PC-3 (cell line): ENCODE measurements around the gene DOC2B. TPM values are rescaled to one million over a fixed set of nuclear protein-coding genes. Genes with fewer than 3 reads are reported as not detected.
"Not testable (repeated sequence)": the region's sequence is repeated elsewhere in the genome, so short reads cannot be mapped to it uniquely, and the experiment has no call there.

ENCODE experiments used
- ATAC-seq: fragments of 200-7000 bp; cut with Tn5 transposase; 2 replicates; pipeline ENCODE4 v1.9.1; 2020; ENCODE audit warnings: mild to moderate bottlenecking, moderate library complexity
- BruUV-seq: library from RNA; stranded (reverse); fragments of 400-500 nt; replicated peaks from 2 replicates; lab custom pipeline; 2021; lab: Mats Ljungman, UMichigan
- CTCF ChIA-PET: fragments of 300-600 bp; sonication (Branson Sonifier 250); formaldehyde crosslinking; loops from one replicate; lab custom pipeline; 2022; ENCODE audit warnings: antibody characterized with exemption; lab: Charles Lee
- POLR2A ChIA-PET: fragments of 300-600 bp; sonication (Branson Sonifier 250); formaldehyde crosslinking; loops from one replicate; lab custom pipeline; 2022; ENCODE audit warnings: antibody characterized with exemption; ENCODE audit not compliant: unreplicated experiment; lab: Charles Lee
- DNase-seq: peaks from one replicate; pipeline ENCODE4 v3.0.0-alpha.2; 2015
- H2AFZ ChIP-seq: fragments of 300-600 bp; sonication (generic); 2 replicates; pipeline ENCODE4 v1.6.0; 2016; ENCODE audit warnings: antibody characterized with exemption, low read length
- H3F3A ChIP-seq: fragments of 300-600 bp; sonication (generic); one replicate; pipeline ENCODE4 v1.6.0; 2017; ENCODE audit warnings: antibody characterized with exemption, low read length, control low read depth, mild to moderate bottlenecking; ENCODE audit not compliant: unreplicated experiment
- H3K27ac ChIP-seq: fragments of 300-600 bp; sonication (generic); 2 replicates; pipeline ENCODE4 v1.5.1; 2016; ENCODE audit warnings: mild to moderate bottlenecking, low read length
- H3K27me3 ChIP-seq: fragments of 300-600 bp; sonication (generic); 2 replicates; pipeline ENCODE4 v1.6.1; 2016; ENCODE audit warnings: low read length, mixed read lengths
- H3K36me3 ChIP-seq: fragments of 300-600 bp; sonication (generic); 2 replicates; pipeline ENCODE4 v1.6.1; 2016; ENCODE audit warnings: low read depth, mixed run types, low read length, mixed read lengths
- H3K4me1 ChIP-seq: fragments of 300-600 bp; sonication (generic); 2 replicates; pipeline ENCODE4 v1.5.1; 2016; ENCODE audit warnings: low read length; ENCODE audit not compliant: insufficient read depth
- H3K4me2 ChIP-seq: fragments of 300-600 bp; sonication (generic); 2 replicates; pipeline ENCODE4 v1.6.0; 2016; ENCODE audit warnings: low read length
- H3K4me3 ChIP-seq: fragments of 300-600 bp; sonication (generic); 2 replicates; pipeline ENCODE4 v1.5.1; 2016; ENCODE audit warnings: mild to moderate bottlenecking, low read length, mixed read lengths
- H3K79me2 ChIP-seq: fragments of 300-600 bp; sonication (generic); 2 replicates; pipeline ENCODE4 v1.6.1; 2017; ENCODE audit warnings: low read length, mixed read lengths
- H3K9ac ChIP-seq: fragments of 300-600 bp; sonication (generic); 2 replicates; pipeline ENCODE4 v1.6.0; 2016; ENCODE audit warnings: mild to moderate bottlenecking, low read length
- H3K9me2 ChIP-seq: fragments of 300-600 bp; sonication (generic); replicated peaks from 2 replicates; pipeline ENCODE4 v1.6.1; 2016; ENCODE audit warnings: mixed run types, low read length, mixed read lengths
- H3K9me3 ChIP-seq: fragments of 300-600 bp; sonication (generic); 2 replicates; pipeline ENCODE4 v1.6.1; 2016; ENCODE audit warnings: low read length, mixed read lengths
- H4K20me1 ChIP-seq: fragments of 300-600 bp; sonication (generic); 2 replicates; pipeline ENCODE4 v1.6.1; 2016; ENCODE audit warnings: low read length, mixed read lengths
- EZH2 ChIP-seq: fragments of 300-600 bp; sonication (generic); IDR thresholded peaks from one replicate; pipeline ENCODE4 v1.6.1; 2017; ENCODE audit warnings: antibody characterized with exemption, mild to moderate bottlenecking, low read length; ENCODE audit not compliant: unreplicated experiment
- EZH2phosphoT487 ChIP-seq: fragments of 300-600 bp; sonication (generic); IDR thresholded peaks from 2 replicates; pipeline ENCODE4 v1.6.1; 2018; ENCODE audit warnings: mild to moderate bottlenecking, antibody characterized with exemption, low read length, borderline replicate concordance
- intact Hi-C: fragments of 100-400 bp; cut with micrococcal nuclease; formaldehyde crosslinking; loops from 2 replicates; pipeline ENCODE4 v1.9.0; 2023
- total RNA-seq: library from RNA; depleted of rRNA; stranded (reverse); fragments of >200 nt; gene quantifications from 2 replicates; pipeline ENCODE4 v1.2.3, GENCODE V29; 2014
- TF ChIP-seq, protein P1 (sequence below): fragments of 300-600 bp; sonication (generic); conservative IDR thresholded peaks from 2 replicates; pipeline ENCODE4 v1.5.1; 2017; ENCODE audit warnings: antibody characterized with exemption, low read depth, mild to moderate bottlenecking, low read length

DOC2B gene
- total RNA-seq, 1 experiment from 2014 or later = 0.69 TPM

DNA sequence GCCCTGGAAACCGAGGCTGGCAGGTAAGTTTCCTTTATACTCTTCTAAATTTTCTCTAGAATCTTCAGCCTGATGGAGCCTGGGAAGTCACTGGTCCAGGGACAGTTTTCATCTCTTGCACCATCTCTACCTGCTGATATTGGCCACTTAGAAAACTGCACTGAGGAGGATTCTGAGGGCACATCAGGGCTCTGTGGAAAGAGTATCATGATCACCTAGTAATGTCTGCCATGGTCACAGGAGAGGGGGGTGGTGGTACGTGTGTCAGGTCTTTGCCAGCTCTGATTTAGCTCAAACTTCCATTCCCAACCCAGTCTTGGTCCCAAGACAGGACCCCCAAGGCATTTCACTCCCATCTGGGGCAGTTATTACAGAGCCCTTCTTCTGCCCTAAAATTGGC is 35.2 kb upstream of the DOC2B start:
- Histone ChIP-seq H3K36me3 (no peaks in the 10 kb centered on the region), H3K4me3 (no peak overlapping the region), H3K9me2 (no peaks in the 10 kb centered on the region), H3K27me3 (no peaks in the 10 kb centered on the region), H2AFZ (no peak overlapping the region), H3K79me2 (no peaks in the 10 kb centered on the region), H3K4me2 (no peak overlapping the region), H3K27ac (no peak overlapping the region), H3K4me1 (no peaks in the 10 kb centered on the region), H3K9me3 (no peaks in the 10 kb centered on the region), H3F3A (no peaks in the 10 kb centered on the region), H4K20me1 (no peaks in the 10 kb centered on the region), H3K9ac (no peak overlapping the region)
- ChIA-PET CTCF (no interaction called here), POLR2A (no interaction called here)
- no TSS peak for BruUV-seq
- ATAC-seq (no peak), DNase-seq (no peak)
- TF ChIP-seq, protein P1, sequence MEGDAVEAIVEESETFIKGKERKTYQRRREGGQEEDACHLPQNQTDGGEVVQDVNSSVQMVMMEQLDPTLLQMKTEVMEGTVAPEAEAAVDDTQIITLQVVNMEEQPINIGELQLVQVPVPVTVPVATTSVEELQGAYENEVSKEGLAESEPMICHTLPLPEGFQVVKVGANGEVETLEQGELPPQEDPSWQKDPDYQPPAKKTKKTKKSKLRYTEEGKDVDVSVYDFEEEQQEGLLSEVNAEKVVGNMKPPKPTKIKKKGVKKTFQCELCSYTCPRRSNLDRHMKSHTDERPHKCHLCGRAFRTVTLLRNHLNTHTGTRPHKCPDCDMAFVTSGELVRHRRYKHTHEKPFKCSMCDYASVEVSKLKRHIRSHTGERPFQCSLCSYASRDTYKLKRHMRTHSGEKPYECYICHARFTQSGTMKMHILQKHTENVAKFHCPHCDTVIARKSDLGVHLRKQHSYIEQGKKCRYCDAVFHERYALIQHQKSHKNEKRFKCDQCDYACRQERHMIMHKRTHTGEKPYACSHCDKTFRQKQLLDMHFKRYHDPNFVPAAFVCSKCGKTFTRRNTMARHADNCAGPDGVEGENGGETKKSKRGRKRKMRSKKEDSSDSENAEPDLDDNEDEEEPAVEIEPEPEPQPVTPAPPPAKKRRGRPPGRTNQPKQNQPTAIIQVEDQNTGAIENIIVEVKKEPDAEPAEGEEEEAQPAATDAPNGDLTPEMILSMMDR = no peak
- no peak for TF ChIP-seq EZH2phosphoT487
- no peak for TF ChIP-seq EZH2
- intact Hi-C loops = no loop called here

DNA sequence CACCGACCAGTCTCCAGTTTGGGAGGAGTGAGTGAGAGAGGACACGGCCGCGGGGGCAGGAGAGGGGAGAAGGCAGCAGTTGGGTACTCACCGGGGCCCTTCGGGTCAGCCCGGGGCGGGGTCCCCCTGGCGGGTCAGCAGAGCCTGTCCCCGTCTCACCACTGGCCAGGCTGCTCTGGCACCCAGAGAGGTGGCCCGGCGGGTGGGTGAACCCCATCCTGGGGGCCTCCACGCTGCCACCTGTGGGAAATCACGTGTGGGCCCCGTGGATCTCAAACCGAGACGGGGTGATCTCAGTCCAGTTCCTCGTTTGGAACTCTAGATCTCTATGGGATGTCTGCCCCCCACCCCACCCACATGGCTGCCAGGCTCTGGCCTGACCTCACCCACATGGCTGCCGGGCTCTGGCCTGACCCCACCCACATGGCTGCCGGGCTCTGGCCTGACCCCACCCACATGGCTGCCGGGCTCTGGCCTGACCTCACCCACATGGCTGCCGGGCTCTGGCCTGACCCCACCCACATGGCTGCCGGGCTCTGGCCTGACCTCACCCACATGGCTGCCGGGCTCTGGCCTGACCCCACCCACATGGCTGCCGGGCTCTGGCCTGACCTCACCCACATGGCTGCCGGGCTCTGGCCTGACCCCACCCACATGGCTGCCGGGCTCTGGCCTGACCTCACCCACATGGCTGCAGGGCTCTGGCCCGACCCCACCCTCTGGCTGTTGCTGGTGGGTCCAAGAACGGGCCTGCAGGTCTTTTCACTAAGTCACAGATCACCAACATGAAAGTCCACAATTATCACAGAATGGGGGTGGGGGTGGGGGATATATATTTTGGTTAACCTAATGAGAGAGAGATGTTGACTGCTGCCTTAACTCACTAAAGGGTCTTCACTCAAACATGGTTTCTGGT is 34.4 kb upstream of the DOC2B start:
- H3K4me1 ChIP-seq, H3K4me3 ChIP-seq, H3K36me3 ChIP-seq, intact Hi-C loops, ATAC-seq, H3K27ac ChIP-seq, H3K9me2 ChIP-seq, BruUV-seq, POLR2A ChIA-PET, H3K27me3 ChIP-seq, H3K79me2 ChIP-seq, H4K20me1 ChIP-seq, H3K4me2 ChIP-seq, H3F3A ChIP-seq, DNase-seq, H3K9ac ChIP-seq, H2AFZ ChIP-seq, H3K9me3 ChIP-seq, CTCF ChIA-PET: not testable (repeated sequence)

DNA sequence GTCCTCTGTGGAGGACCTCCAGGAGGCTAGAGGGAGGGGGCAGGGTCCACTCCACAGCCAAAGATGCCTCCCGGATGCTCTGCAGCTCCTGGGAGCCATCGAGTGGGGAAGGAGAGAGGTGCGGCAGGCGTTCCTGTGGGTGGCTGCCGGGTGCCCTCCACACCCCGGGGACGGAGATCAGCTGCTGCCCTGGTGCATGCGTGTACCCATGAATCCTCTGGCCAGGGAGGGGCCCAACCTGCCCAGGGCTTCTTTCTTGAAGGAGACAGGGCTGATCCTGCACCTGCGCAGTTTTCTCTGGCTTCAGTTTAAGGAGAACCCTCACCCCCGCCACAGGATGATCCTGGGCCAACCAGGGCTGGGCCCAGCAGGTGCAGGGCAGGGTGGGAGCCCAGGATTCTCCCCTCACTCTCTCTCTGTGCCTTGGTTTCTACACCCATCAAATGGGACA is 33.5 kb upstream of the DOC2B start:
- Histone ChIP-seq H3K4me3 (no peak overlapping the region), H3K9me3 (no peaks in the 10 kb centered on the region), H4K20me1 (no peaks in the 10 kb centered on the region), H3K27me3 (no peaks in the 10 kb centered on the region), H3K27ac (no peak overlapping the region), H3F3A (no peaks in the 10 kb centered on the region), H3K4me2 (no peak overlapping the region), H3K79me2 (no peaks in the 10 kb centered on the region), H2AFZ (no peak overlapping the region), H3K4me1 (no peaks in the 10 kb centered on the region), H3K36me3 (no peaks in the 10 kb centered on the region), H3K9me2 (no peaks in the 10 kb centered on the region), H3K9ac (no peak overlapping the region)
- no peak for ATAC-seq
- no peak for DNase-seq
- POLR2A ChIA-PET = no interaction called here
- intact Hi-C loops = no loop called here
- TF ChIP-seq EZH2phosphoT487 (no peak), EZH2 (no peak)
- TF ChIP-seq, protein P1 = no peak
- CTCF ChIA-PET = no interaction called here
- BruUV-seq = no TSS peak
